GM23248 (cell line): ENCODE data around the gene PODN. TPM values are rescaled to one million over a fixed set of nuclear protein-coding genes. Genes with fewer than 3 reads are reported as not detected.

Experiments
- DNase-seq: peaks from one replicate; pipeline ENCODE4 v3.0.0-alpha.2; 2015
- H2AFZ ChIP-seq: fragments of 200-600 bp; sonication (generic); 2 replicates; pipeline ENCODE4 v1.6.1; 2016; ENCODE audit warnings: antibody characterized with exemption
- H3F3A ChIP-seq: fragments of 200-600 bp; sonication (generic); 2 replicates; pipeline ENCODE4 v1.6.1; 2016; ENCODE audit warnings: mild to moderate bottlenecking, antibody characterized with exemption, mixed run types; ENCODE audit not compliant: insufficient read depth
- H3K27ac ChIP-seq: fragments of 200-600 bp; sonication (generic); 2 replicates; pipeline ENCODE4 v1.5.1; 2016; ENCODE audit warnings: mild to moderate bottlenecking
- H3K27me3 ChIP-seq: fragments of 200-600 bp; sonication (generic); replicated peaks from 2 replicates; pipeline ENCODE4 v1.6.1; 2016; ENCODE audit warnings: mild to moderate bottlenecking; ENCODE audit not compliant: insufficient read depth
- H3K36me3 ChIP-seq: fragments of 200-600 bp; sonication (generic); 2 replicates; pipeline ENCODE4 v1.6.1; 2016; ENCODE audit warnings: low read depth, mild to moderate bottlenecking
- H3K4me1 ChIP-seq: fragments of 200-600 bp; sonication (generic); 2 replicates; pipeline ENCODE4 v1.6.1; 2016; ENCODE audit warnings: mild to moderate bottlenecking; ENCODE audit not compliant: insufficient read depth
- H3K4me2 ChIP-seq: fragments of 200-600 bp; sonication (generic); one replicate; pipeline ENCODE4 v1.6.1; 2016; ENCODE audit warnings: mild to moderate bottlenecking; ENCODE audit not compliant: unreplicated experiment
- H3K4me3 ChIP-seq: fragments of 200-600 bp; sonication (generic); 2 replicates; pipeline ENCODE4 v1.5.1; 2016; ENCODE audit warnings: mild to moderate bottlenecking
- H3K79me2 ChIP-seq: fragments of 200-600 bp; sonication (generic); 2 replicates; pipeline ENCODE4 v1.6.1; 2016; ENCODE audit warnings: mild to moderate bottlenecking; ENCODE audit not compliant: insufficient read depth
- H3K9ac ChIP-seq: fragments of 200-600 bp; sonication (generic); 2 replicates; pipeline ENCODE4 v1.6.1; 2016; ENCODE audit warnings: mild to moderate bottlenecking
- H3K9me2 ChIP-seq: fragments of 200-600 bp; sonication (generic); 2 replicates; pipeline ENCODE4 v1.6.1; 2016; ENCODE audit warnings: mixed run types, mild to moderate bottlenecking, moderate library complexity; ENCODE audit not compliant: insufficient read depth
- H3K9me3 ChIP-seq: fragments of 200-600 bp; sonication (generic); one replicate; pipeline ENCODE4 v1.6.1; 2017; ENCODE audit warnings: low read depth
- H4K20me1 ChIP-seq: fragments of 200-600 bp; sonication (generic); 2 replicates; pipeline ENCODE4 v1.6.0; 2016; ENCODE audit not compliant: insufficient read depth
- EZH2 ChIP-seq: fragments of 200-600 bp; sonication (generic); IDR thresholded peaks from 2 replicates; pipeline ENCODE4 v1.6.1; 2018; ENCODE audit warnings: antibody characterized with exemption, mild to moderate bottlenecking; ENCODE audit not compliant: insufficient read depth, poor library complexity, severe bottlenecking
- EZH2phosphoT487 ChIP-seq: fragments of 200-600 bp; sonication (generic); IDR thresholded peaks from 2 replicates; pipeline ENCODE4 v1.6.1; 2018; ENCODE audit warnings: antibody characterized with exemption, moderate library complexity, mild to moderate bottlenecking, low read depth; ENCODE audit not compliant: insufficient read depth
- WGBS, 2 experiments: methylation state at CpG; one replicate each; pipeline ENCODE4 v1.1.6; 2015 to 2017; ENCODE audit warnings: low lambda C conversion rate in 2 of 2, low coverage in 1 of 2; ENCODE audit errors: missing lambda C conversion rate in 2 of 2; 5-methylcytosine and 5-hydroxymethylcytosine counted together
- in situ Hi-C: fragments of 300-500 bp; cut with MboI; formaldehyde crosslinking; loops from 2 replicates; pipeline ENCODE4 v1.15.0; 2020
- polyA plus RNA-seq: library from polyadenylated mRNA; unstranded; fragments of >200 nt; fragmentation: Nextera tagmentation; extraction: Ambion mirVana; gene quantifications from 2 replicates; pipeline ENCODE4 v1.2.1, GENCODE V29; 2016
- total RNA-seq: library from RNA; depleted of rRNA; stranded (reverse); fragments of >200 nt; shearing (Covaris generic); gene quantifications from 2 replicates; pipeline ENCODE4 v1.2.3, GENCODE V29; 2014

PODN gene
- total and polyA plus RNA-seq, 2 experiments from 2014 or later = 54.8 to 71.6 TPM

DNA sequence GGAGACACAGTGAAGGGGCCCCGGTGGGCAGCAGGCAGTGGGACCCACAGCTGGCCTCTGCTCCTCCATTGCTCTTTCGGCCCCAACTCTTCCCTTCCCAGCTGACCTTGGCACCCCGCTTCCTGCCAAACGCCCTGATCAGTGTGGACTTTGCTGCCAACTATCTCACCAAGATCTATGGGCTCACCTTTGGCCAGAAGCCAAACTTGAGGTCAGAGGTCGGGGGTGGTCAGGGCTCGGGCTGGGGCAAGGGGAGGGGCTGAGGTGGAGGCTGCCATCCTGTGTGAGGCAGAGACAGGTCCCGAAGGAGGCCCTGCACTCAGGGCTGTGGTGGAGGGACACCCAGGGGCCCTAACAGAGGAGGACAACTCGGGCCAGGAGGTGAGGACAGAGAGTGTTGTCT lies 13.7 kb downstream of the PODN start:
- DNase-seq = no peak
- no peak for TF ChIP-seq EZH2
- TF ChIP-seq EZH2phosphoT487 = no peak
- Histone ChIP-seq H3K4me3 (no peak overlapping the region), H4K20me1 (no peaks in the 10 kb centered on the region), H3K27me3 (no peaks in the 10 kb centered on the region), H3K9ac (no peak overlapping the region), H3F3A (no peaks in the 10 kb centered on the region), H3K9me3 (no peaks in the 10 kb centered on the region), H3K9me2 (no peaks in the 10 kb centered on the region), H3K79me2 (no peaks in the 10 kb centered on the region), H3K36me3 (no peaks in the 10 kb centered on the region), H3K4me2 (no peak overlapping the region), H2AFZ (no peak overlapping the region), H3K4me1 (no peaks in the 10 kb centered on the region), H3K27ac (no peak overlapping the region)
- WGBS, 2 experiments = 74 to 77% methylated on average over 8 of the region's 8 CpGs
- in situ Hi-C loops = no loop called here

DNA sequence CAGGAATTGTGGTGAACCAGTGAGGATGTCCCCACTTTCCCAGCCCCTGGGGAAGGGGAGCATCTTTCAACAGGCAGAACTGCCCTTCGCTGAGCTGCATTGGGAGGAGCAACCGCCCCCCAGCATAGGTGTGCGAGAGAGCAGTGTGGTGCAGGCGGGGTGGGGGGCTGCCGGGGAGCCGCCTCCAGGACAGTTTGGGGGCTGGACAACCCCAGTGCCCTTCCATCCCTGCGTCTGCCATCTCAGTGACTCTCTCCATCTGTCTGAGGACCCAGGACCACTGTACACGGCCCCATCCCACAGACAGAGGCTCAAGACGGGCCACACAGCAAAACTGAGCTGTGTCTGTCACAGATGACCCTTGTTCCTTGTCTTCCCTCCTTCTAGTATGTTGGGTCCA lies 14.2 kb downstream of the PODN start:
- H4K20me1 ChIP-seq = no peaks in the 10 kb centered on the region
- no peak overlapping the region for H3K27ac ChIP-seq
- H3K9me2 ChIP-seq = no peaks in the 10 kb centered on the region
- H3K79me2 ChIP-seq = no peaks in the 10 kb centered on the region
- H3K27me3 ChIP-seq = no peaks in the 10 kb centered on the region
- no peaks in the 10 kb centered on the region for H3K4me1 ChIP-seq
- H3K4me3 ChIP-seq = no peak overlapping the region
- no peak overlapping the region for H3K9ac ChIP-seq
- TF ChIP-seq EZH2 (no peak), EZH2phosphoT487 (no peak)
- H3F3A ChIP-seq = no peaks in the 10 kb centered on the region
- no peaks in the 10 kb centered on the region for H3K36me3 ChIP-seq
- H3K4me2 ChIP-seq = no peak overlapping the region
- no peak for DNase-seq
- in situ Hi-C loops = no loop called here
- WGBS, 2 experiments = 88 to 90% methylated on average over 8 of the region's 9 CpGs
- no peaks in the 10 kb centered on the region for H3K9me3 ChIP-seq
- H2AFZ ChIP-seq = no peak overlapping the region

DNA sequence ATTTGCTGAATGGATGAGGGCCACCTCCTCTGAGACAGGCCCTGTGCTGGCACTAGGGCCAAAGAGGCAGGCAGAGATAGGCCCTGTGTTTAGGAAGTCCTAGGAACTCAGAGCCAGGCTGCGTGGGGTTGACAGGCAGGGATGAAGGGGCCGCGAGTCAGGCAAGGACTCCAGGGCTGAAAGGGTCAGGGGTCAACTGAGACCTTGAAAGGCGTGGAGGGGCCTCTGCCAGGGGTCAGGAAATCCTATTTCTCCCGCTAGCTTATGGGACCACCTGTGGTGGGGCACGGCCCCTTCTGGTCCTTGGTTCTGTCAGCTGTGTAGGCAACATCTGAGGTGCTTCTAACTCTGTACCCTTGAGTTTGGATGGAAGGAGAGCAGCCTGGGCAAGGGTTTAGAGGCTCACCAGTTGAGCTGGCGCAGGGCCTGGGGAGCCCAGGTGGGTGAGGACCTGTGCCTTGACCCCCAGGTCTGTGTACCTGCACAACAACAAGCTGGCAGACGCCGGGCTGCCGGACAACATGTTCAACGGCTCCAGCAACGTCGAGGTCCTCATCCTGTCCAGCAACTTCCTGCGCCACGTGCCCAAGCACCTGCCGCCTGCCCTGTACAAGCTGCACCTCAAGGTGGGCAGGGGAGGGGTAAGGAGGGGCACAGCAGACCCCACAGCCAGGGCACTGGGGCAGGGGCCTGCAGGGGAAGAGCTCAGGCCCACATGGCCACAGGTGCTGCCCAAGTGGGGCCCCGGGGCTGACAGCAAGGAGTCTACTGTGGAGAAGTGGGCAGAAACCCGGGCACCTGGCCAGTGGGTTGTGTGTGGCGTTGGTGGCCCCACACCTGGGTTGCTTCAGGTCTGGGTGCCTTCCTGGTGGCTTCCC lies 14.9 kb downstream of the PODN start:
- Histone ChIP-seq H3K4me2 (no peak overlapping the region), H2AFZ (no peak overlapping the region), H4K20me1 (no peaks in the 10 kb centered on the region), H3K79me2 (no peaks in the 10 kb centered on the region), H3K36me3 (no peaks in the 10 kb centered on the region), H3K9me3 (no peaks in the 10 kb centered on the region), H3K27me3 (no peaks in the 10 kb centered on the region), H3K27ac (no peak overlapping the region), H3K9me2 (no peaks in the 10 kb centered on the region), H3F3A (no peaks in the 10 kb centered on the region), H3K9ac (no peak overlapping the region), H3K4me3 (no peak overlapping the region), H3K4me1 (no peaks in the 10 kb centered on the region)
- in situ Hi-C loops = no loop called here
- 84 to 89% methylated on average over 18 to 19 of the region's 19 CpGs for WGBS, 2 experiments
- TF ChIP-seq EZH2phosphoT487 (no peak), EZH2 (no peak)
- no peak for DNase-seq

DNA sequence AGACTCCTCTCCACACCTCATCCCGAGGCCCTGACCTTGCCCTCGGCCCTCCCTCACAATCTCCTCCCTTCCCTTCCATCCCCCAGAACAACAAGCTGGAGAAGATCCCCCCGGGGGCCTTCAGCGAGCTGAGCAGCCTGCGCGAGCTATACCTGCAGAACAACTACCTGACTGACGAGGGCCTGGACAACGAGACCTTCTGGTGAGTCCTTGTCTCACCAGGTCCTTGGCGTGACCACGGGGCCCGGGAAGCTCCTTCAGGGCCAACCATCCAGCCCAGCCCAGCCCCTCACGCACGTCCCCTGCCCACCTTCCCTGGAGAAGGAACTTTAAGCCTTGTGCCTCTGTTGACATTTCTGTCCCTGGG lies 15.6 kb downstream of the PODN start:
- no peak overlapping the region for H3K9ac ChIP-seq
- no peak overlapping the region for H2AFZ ChIP-seq
- H3K4me3 ChIP-seq = no peak overlapping the region
- H3F3A ChIP-seq = no peaks in the 10 kb centered on the region
- TF ChIP-seq EZH2 = no peak
- TF ChIP-seq EZH2phosphoT487 = no peak
- H3K36me3 ChIP-seq = no peaks in the 10 kb centered on the region
- no peak overlapping the region for H3K27ac ChIP-seq
- H3K9me2 ChIP-seq = no peaks in the 10 kb centered on the region
- no peaks in the 10 kb centered on the region for H3K27me3 ChIP-seq
- no peak for DNase-seq
- H3K9me3 ChIP-seq = no peaks in the 10 kb centered on the region
- in situ Hi-C loops = no loop called here
- 91 to 92% methylated on average over 13 of the region's 13 CpGs for WGBS, 2 experiments
- no peaks in the 10 kb centered on the region for H3K4me1 ChIP-seq
- no peak overlapping the region for H3K4me2 ChIP-seq
- no peaks in the 10 kb centered on the region for H3K79me2 ChIP-seq
- H4K20me1 ChIP-seq = no peaks in the 10 kb centered on the region
